K562 (cell line): ENCODE measurements around the gene GRIA1.

Source experiments
- CTCF ChIP-seq, 3 experiments: IDR thresholded peaks in 2 of 3; conservative IDR thresholded peaks in 1 of 3; 2 replicates each; pipeline ENCODE4 v1.5.1; 2011 to 2012; ENCODE audit warnings: low read length in 3 of 3, mild to moderate bottlenecking in 3 of 3, control low read depth in 2 of 3, improper control_type of control experiment in 1 of 3, inconsistent platforms in 1 of 3, low read depth in 1 of 3, mixed read lengths in 1 of 3, moderate library complexity in 1 of 3; ENCODE audit not compliant: insufficient read depth in 2 of 3
- ZNF165 ChIP-seq: fragments of 250-450 bp; sonication (Bioruptor Pico); IDR thresholded peaks from 2 replicates; pipeline ENCODE4 v1.4.0; 2020; ENCODE audit warnings: borderline replicate concordance
- ZNF398 ChIP-seq: fragments of 250-450 bp; sonication (Bioruptor Pico); IDR thresholded peaks from 2 replicates; pipeline ENCODE4 v1.8.0; 2021; ENCODE audit warnings: moderate library complexity, mild to moderate bottlenecking, inconsistent platforms

GRCh38 chr5:153459051-153459743 is 31.3 kb upstream of the GRIA1 start:
- TF ChIP-seq CTCF (IDR thresholded peaks at IDR 0.05 in 2 of 3, conservative IDR thresholded peaks at IDR 0.05 in 1 of 3; ENCODE audit: insufficient read depth in 2 of 3, low read depth in 1 of 3, low read length in 3 of 3): no peak
- TF ChIP-seq ZNF398 (CRISPR knock-in tag): no peak
- no peak for TF ChIP-seq ZNF165
